OCI-LY3 (cell line): Measurements from ENCODE around the gene GFRA4.

Experiments used
- EZH2phosphoT487 ChIP-seq: fragments of 200-600 bp; shearing (Covaris generic); IDR thresholded peaks from 2 replicates; pipeline ENCODE4 v1.6.1; 2018; ENCODE audit warnings: antibody characterized with exemption, mixed run types, low read depth
- TF ChIP-seq, protein P1 (sequence below): fragments of 200-600, 300-600 bp; sonication (generic); IDR thresholded peaks from 2 replicates; pipeline ENCODE4 v1.5.1; 2014; ENCODE audit warnings: antibody characterized with exemption, low read length, low read depth

DNA sequence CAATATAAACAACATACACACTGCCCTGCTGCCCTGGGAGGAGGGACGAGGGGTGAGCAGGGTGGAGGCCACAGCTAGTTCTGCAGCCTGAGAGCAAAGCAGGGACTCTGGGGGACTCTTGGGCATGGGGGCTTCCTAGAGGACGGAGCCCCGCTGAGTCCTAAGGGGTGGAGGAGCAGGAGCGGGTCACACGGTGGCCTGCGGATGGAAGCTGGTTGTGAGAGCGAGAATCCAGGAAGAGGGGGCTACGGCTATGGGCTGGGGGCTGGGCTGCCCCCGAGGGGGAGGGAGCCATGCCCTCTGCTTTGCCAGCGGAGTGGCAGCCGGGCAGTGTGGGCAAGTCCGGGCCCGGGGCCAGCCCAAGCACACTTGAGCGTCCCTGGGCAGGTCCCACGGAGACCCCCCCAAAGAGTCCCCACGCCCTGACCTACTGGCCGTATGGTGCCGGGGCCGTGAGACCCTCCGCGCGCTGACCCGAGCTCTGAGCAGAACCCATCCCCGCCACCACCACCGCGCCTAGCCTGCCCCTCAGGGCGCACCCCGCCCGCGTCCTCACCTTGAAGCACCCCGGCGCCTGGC lies 18.2 kb upstream of the GFRA4 start:
- TF ChIP-seq, protein P1, sequence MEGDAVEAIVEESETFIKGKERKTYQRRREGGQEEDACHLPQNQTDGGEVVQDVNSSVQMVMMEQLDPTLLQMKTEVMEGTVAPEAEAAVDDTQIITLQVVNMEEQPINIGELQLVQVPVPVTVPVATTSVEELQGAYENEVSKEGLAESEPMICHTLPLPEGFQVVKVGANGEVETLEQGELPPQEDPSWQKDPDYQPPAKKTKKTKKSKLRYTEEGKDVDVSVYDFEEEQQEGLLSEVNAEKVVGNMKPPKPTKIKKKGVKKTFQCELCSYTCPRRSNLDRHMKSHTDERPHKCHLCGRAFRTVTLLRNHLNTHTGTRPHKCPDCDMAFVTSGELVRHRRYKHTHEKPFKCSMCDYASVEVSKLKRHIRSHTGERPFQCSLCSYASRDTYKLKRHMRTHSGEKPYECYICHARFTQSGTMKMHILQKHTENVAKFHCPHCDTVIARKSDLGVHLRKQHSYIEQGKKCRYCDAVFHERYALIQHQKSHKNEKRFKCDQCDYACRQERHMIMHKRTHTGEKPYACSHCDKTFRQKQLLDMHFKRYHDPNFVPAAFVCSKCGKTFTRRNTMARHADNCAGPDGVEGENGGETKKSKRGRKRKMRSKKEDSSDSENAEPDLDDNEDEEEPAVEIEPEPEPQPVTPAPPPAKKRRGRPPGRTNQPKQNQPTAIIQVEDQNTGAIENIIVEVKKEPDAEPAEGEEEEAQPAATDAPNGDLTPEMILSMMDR = no peak
- no peak for TF ChIP-seq EZH2phosphoT487
